Stomach (tissue), 4 donors: Measurements from ENCODE around the gene CD300A.

Experiments
- CTCF ChIP-seq, 7 experiments: fragments of 450-650 bp in 4 of 7; fragments of 200-600 bp in 3 of 7; sonication (generic) in 3 of 7; IDR thresholded peaks; one replicate each; pipeline ENCODE4 v1.5.1; 2016 to 2019; ENCODE audit warnings: antibody characterized with exemption in 7 of 7, control low read depth in 2 of 7, mild to moderate bottlenecking in 1 of 7
- EP300 ChIP-seq: sonication (generic); formaldehyde crosslinking; IDR thresholded peaks from one replicate; pipeline ENCODE4 v1.6.1; 2017; ENCODE audit warnings: antibody characterized with exemption
- POLR2A ChIP-seq, 4 donors: fragments of 450-650 bp; IDR thresholded peaks; one replicate each; pipeline ENCODE4 v1.6.1; 2016; ENCODE audit warnings: antibody characterized with exemption in 4 of 4, control low read depth in 2 of 4, mild to moderate bottlenecking in 1 of 4, moderate library complexity in 1 of 4
- POLR2AphosphoS5 ChIP-seq, 3 donors: sonication (generic); formaldehyde crosslinking; IDR thresholded peaks; one replicate each; pipeline ENCODE4 v1.6.1; 2016; ENCODE audit warnings: antibody characterized with exemption in 3 of 3

DNA sequence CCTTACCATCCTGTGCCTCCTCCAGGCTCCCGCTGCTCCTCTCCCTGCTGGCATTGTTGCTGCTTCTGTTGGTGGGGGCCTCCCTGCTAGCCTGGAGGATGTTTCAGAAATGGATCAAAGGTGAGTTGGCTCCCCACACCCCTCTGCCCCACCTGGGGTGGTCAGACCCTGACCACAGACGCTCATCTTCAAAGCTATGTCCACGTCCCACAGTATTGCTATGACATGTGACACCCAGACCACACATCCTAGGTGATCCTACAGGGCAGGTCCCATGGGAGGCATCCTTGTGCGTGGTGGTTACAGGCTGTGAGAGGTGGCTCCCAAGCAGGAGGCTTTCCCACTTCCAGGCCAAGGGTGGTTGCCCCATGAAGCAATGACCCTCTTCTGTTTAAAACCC, 11.0 kb downstream of the CD300A start:
- no peak for TF ChIP-seq POLR2A (IDR thresholded peaks at IDR 0.05)
- no peak for TF ChIP-seq CTCF (IDR thresholded peaks at IDR 0.05)
- TF ChIP-seq EP300: no peak
- no peak for TF ChIP-seq POLR2AphosphoS5 (IDR thresholded peaks at IDR 0.05)
